ENCODE results near the gene CDADC1. TPM values are rescaled to one million over a fixed set of nuclear protein-coding genes. Genes with fewer than 3 reads are reported as not detected.

Gene CDADC1
- total and polyA plus RNA-seq, 2 experiments from 2014 or later, result 1.3 to 9.3 TPM

DNA sequence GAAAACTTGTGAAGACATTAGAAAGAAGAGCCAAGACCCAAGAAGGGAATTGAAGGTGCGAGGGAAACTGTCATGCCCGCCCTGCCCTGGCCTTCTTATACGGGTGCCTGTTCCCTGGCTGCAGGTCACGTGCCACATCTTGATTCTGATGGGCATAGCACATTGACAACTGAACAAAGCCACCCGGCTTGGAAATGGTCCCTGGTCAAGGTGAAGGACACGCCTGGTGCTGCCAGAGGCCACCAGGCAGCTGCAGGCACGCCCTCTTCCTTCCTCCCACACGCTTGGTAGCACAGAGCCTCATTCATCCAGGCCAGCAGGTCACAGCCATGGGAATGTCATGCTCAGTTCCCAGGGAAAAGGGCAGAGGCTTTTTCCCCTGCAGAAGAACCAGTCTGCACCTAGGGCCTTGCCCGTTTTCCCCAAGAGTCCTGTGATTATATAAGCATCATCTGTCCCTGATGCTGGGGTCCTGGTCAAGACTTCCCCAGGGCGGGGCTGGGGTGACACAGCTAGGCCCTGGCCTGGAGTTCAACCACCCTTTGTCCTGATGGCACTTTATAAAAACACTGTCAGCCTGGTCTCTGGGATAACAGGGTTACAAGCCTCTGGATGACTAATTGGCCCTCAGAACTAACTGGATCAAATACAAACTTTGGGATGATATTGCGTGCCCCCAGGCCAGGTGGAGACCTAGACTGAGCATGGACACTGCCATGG is 56.0 kb downstream of the CDADC1 start:
- Mint-ChIP-seq H3K27me3 (ENCODE audit: insufficient read depth, low read depth, poor library complexity) (peaks cover 6% of the 10 kb centered on the region), H3K27ac (no peak overlapping the region), H3K4me3 (no peak overlapping the region), H3K36me3 (ENCODE audit: low read depth) (no peaks in the 10 kb centered on the region), H3K4me1 (peaks cover 38% of the 10 kb centered on the region), H3K9me3 (no peaks in the 10 kb centered on the region)
- Histone ChIP-seq H3K4me2 (no peak overlapping the region), H3K4me3 (no peak overlapping the region), H4K20me1 (replicated peaks; ENCODE audit: insufficient read depth) (no peaks in the 10 kb centered on the region), H3K27me3 (ENCODE audit: insufficient read depth) (no peaks in the 10 kb centered on the region), H2AFZ (no peak overlapping the region), H3K79me2 (replicated peaks; ENCODE audit: insufficient read depth) (no peaks in the 10 kb centered on the region), H3K36me3 (ENCODE audit: insufficient read depth) (no peaks in the 10 kb centered on the region), H3K27ac (ENCODE audit: low read depth) (no peak overlapping the region), H3F3A (replicated peaks; ENCODE audit: low read depth) (no peaks in the 10 kb centered on the region), H3K4me1 (ENCODE audit: insufficient read depth) (no peaks in the 10 kb centered on the region; the same call in 1 of the 2 replicates), H3K9me2 (ENCODE audit: insufficient read depth) (no peaks in the 10 kb centered on the region)
- TF ChIP-seq ZNF114 (CRISPR knock-in tag; IDR thresholded peaks at IDR 0.05) (no peak), JUNB (IDR thresholded peaks at IDR 0.05; ENCODE audit: unreplicated experiment) (no peak), ZNF331 (CRISPR knock-in tag; IDR thresholded peaks at IDR 0.05; ENCODE audit: low read depth) (no peak), ETS1 (IDR thresholded peaks at IDR 0.05) (no peak), EZH2phosphoT487 (IDR thresholded peaks at IDR 0.05; ENCODE audit: unreplicated experiment) (no peak), EZH2 (IDR thresholded peaks at IDR 0.05; ENCODE audit: low read depth, unreplicated experiment) (no peak), POLR2AphosphoS5 (IDR thresholded peaks at IDR 0.05; ENCODE audit: low read depth) (no peak), STAT1 (IDR thresholded peaks at IDR 0.05; ENCODE audit: unreplicated experiment) (no peak), CTCF (conservative IDR thresholded peaks at IDR 0.05; ENCODE audit: low read depth in 2 of 2) (no peak), NANOG (IDR thresholded peaks at IDR 0.05; ENCODE audit: borderline replicate concordance) (no peak), REST (IDR thresholded peaks at IDR 0.05; ENCODE audit: unreplicated experiment) (no peak), CREB1 (CRISPR knock-in tag; IDR thresholded peaks at IDR 0.05; ENCODE audit: low read depth) (no peak)
- TF ChIP-seq, protein P1, sequence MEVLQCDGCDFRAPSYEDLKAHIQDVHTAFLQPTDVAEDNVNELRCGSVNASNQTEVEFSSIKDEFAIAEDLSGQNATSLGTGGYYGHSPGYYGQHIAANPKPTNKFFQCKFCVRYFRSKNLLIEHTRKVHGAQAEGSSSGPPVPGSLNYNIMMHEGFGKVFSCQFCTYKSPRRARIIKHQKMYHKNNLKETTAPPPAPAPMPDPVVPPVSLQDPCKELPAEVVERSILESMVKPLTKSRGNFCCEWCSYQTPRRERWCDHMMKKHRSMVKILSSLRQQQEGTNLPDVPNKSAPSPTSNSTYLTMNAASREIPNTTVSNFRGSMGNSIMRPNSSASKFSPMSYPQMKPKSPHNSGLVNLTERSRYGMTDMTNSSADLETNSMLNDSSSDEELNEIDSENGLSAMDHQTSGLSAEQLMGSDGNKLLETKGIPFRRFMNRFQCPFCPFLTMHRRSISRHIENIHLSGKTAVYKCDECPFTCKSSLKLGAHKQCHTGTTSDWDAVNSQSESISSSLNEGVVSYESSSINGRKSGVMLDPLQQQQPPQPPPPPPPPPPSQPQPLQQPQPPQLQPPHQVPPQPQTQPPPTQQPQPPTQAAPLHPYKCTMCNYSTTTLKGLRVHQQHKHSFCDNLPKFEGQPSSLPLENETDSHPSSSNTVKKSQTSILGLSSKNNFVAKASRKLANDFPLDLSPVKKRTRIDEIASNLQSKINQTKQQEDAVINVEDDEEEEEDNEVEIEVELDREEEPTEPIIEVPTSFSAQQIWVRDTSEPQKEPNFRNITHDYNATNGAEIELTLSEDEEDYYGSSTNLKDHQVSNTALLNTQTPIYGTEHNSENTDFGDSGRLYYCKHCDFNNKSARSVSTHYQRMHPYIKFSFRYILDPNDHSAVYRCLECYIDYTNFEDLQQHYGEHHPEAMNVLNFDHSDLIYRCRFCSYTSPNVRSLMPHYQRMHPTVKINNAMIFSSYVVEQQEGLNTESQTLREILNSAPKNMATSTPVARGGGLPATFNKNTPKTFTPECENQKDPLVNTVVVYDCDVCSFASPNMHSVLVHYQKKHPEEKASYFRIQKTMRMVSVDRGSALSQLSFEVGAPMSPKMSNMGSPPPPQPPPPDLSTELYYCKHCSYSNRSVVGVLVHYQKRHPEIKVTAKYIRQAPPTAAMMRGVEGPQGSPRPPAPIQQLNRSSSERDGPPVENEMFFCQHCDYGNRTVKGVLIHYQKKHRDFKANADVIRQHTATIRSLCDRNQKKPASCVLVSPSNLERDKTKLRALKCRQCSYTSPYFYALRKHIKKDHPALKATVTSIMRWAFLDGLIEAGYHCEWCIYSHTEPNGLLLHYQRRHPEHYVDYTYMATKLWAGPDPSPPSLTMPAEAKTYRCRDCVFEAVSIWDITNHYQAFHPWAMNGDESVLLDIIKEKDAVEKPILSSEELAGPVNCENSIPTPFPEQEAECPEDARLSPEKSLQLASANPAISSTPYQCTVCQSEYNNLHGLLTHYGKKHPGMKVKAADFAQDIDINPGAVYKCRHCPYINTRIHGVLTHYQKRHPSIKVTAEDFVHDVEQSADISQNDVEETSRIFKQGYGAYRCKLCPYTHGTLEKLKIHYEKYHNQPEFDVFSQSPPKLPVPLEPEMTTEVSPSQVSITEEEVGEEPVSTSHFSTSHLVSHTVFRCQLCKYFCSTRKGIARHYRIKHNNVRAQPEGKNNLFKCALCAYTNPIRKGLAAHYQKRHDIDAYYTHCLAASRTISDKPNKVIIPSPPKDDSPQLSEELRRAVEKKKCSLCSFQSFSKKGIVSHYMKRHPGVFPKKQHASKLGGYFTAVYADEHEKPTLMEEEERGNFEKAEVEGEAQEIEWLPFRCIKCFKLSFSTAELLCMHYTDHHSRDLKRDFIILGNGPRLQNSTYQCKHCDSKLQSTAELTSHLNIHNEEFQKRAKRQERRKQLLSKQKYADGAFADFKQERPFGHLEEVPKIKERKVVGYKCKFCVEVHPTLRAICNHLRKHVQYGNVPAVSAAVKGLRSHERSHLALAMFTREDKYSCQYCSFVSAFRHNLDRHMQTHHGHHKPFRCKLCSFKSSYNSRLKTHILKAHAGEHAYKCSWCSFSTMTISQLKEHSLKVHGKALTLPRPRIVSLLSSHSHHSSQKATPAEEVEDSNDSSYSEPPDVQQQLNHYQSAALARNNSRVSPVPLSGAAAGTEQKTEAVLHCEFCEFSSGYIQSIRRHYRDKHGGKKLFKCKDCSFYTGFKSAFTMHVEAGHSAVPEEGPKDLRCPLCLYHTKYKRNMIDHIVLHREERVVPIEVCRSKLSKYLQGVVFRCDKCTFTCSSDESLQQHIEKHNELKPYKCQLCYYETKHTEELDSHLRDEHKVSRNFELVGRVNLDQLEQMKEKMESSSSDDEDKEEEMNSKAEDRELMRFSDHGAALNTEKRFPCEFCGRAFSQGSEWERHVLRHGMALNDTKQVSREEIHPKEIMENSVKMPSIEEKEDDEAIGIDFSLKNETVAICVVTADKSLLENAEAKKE (CRISPR knock-in tag; IDR thresholded peaks at IDR 0.05), result no peak
- ATAC-seq (no peak), DNase-seq (ENCODE audit: low spot score) (no peak)
